HG02885 (cell line): ENCODE measurements around the gene IGSF23.
"Not testable (repeated sequence)": the region's sequence is repeated elsewhere in the genome, so short reads cannot be mapped to it uniquely, and the experiment has no call there.

ENCODE experiments used
- ATAC-seq: cut with Tn5 transposase; IDR thresholded peaks from one replicate; pipeline ENCODE4 v1.9.1; 2021; ENCODE audit warnings: mild to moderate bottlenecking; ENCODE audit not compliant: unreplicated experiment, poor library complexity

Gene IGSF23

GRCh38 chr19:44585371-44586133 is 27.8 kb upstream of the IGSF23 start:
- ATAC-seq = no peak

GRCh38 chr19:44587963-44588770 is 25.2 kb upstream of the IGSF23 start:
- ATAC-seq = no peak

GRCh38 chr19:44588771-44589112 is 24.6 kb upstream of the IGSF23 start:
- ATAC-seq = no peak

- no peak for ATAC-seq
Observed at GRCh38 chr19:44590245-44591059, 22.9 kb upstream of the IGSF23 start.

GRCh38 chr19:44591340-44591993 is 21.9 kb upstream of the IGSF23 start:
- ATAC-seq = not testable (repeated sequence)

GRCh38 chr19:44592451-44592890 is 20.9 kb upstream of the IGSF23 start:
- no peak for ATAC-seq

GRCh38 chr19:44593294-44593693 is 20.1 kb upstream of the IGSF23 start:
- ATAC-seq = no peak

GRCh38 chr19:44593866-44594266 is 19.5 kb upstream of the IGSF23 start:
- not testable (repeated sequence) for ATAC-seq

- no peak for ATAC-seq
Observed at GRCh38 chr19:44596428-44597130, 16.8 kb upstream of the IGSF23 start.

- ATAC-seq = no peak
Observed at GRCh38 chr19:44597131-44597491, 16.3 kb upstream of the IGSF23 start.

GRCh38 chr19:44598355-44598754 is 15.0 kb upstream of the IGSF23 start:
- no peak for ATAC-seq

GRCh38 chr19:44598880-44599279 is 14.5 kb upstream of the IGSF23 start:
- no peak for ATAC-seq

GRCh38 chr19:44600466-44600865 is 12.9 kb upstream of the IGSF23 start:
- no peak for ATAC-seq

- no peak for ATAC-seq
Observed at GRCh38 chr19:44602081-44602480, 11.3 kb upstream of the IGSF23 start.

- ATAC-seq = no peak
Observed at GRCh38 chr19:44603201-44603945, 10.0 kb upstream of the IGSF23 start.

- no peak for ATAC-seq
Observed at GRCh38 chr19:44604241-44604640, 9.1 kb upstream of the IGSF23 start.

- no peak for ATAC-seq
Observed at GRCh38 chr19:44605547-44605946, 7.8 kb upstream of the IGSF23 start.

GRCh38 chr19:44607049-44607448 is 6.3 kb upstream of the IGSF23 start:
- ATAC-seq = no peak

- ATAC-seq = no peak
Observed at GRCh38 chr19:44607917-44608316, 5.4 kb upstream of the IGSF23 start.
